Epidermal melanocyte (primary cell): ENCODE data around the gene EIF4A3.
"Not testable (repeated sequence)": the region's sequence is repeated elsewhere in the genome, so short reads cannot be mapped to it uniquely, and the experiment has no call there.

ENCODE experiments used
- DNase-seq: peaks from one replicate; pipeline ENCODE4 v3.0.0; 2011; ENCODE audit warnings: low spot score; ENCODE audit not compliant: insufficient read length

EIF4A3 gene

DNA sequence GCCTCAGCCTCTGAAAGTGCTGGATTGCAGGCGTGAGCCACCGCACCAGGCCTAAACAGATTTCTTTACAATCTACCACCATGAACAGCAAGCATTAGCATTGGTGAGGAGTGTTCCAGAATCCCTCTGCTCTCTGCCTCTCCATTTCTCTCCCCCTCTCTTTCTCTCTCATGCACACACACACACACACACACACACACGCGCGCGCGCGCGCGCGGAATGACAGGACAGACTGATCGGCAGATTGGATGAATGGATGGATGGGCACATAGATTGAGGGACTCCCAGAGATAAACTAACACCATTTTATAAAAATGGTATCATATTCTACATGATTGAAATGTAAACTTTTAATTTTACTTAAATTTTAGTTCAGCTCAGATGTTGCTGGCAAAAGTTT is 26.2 kb upstream of the EIF4A3 start:
- DNase-seq, result no peak

DNA sequence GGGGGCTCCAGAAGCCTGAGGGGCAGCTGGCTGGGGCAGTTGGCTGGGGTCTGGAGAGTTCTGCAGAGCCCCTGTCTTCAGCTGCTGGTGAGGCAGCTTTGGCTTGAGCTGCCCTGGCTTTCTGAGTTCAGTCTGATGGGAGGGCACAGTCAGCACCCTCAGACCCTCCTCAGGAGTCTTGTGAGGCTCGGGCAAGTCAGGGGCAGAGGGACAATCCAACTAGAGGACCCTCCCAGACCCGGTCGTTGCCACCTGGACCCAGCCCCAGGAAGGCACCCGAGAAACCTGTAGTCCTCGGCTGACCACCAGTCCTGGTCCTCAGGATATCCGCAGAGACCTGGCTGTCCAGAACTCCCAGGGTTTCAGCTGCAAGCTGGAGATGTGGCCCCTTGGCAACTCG is 24.8 kb upstream of the EIF4A3 start:
- DNase-seq, result no peak

DNA sequence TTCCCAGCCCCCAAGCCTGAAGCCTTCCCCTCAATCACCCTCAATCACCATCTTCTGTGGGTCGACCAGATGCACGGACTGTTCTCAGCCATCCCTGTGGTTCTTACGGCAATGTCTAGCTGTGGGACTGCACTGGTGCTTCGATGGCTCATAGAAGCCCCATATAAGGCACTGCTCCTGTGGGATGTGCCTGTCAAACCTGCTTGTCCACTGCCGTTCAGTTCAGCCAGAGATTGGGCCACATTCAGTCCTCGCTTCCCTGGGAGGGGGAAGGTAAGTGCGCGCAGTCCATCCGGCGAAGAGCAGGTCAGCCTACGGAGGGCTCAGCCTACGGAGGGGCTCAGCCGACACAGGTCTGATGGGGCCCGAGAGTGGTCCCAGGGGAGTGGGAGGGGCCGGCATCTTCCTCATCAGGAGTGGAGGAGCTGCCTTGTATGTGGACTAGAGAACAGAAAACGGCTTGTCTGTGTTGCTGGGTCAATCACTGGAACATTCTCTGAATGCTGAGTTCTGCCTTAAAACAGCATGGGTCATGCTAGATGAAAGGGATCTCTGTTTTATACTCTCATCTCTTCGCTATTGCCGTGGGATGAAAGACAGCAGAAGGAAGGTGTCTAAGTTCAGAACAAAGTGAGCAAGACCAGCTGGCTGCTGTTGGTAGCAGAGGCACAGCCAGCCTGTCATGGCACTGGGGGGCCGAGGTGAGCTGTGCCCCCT is 23.0 kb upstream of the EIF4A3 start, which contains the start of gene CARD14:
TSS of gene CARD14 (plus strand) at position 247 of the 717 bp plus-strand sequence. CDS start 11,409 bp downstream, outside the sequence.
- peak; percentile 83 for DNase-seq

DNA sequence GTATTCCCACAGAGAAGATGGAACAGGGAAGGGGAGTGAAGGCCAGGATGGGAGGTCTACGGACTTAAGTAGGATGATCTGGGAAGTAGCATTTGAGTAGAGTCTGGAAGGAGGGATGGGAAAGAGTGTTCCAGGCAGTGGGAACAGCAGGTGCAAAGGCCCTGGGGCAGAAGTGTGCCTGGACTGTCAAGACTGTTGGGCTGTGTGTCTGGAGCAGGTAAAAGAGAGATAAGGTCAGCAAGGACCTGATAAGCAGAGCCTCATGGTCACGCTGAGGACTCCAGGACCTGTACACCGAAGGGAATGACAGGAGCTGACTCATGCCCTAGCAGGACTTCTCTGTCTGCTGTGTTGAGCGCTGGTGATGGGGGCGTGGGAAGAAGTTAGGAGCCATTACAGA is 22.2 kb upstream of the EIF4A3 start:
- no peak for DNase-seq

DNA sequence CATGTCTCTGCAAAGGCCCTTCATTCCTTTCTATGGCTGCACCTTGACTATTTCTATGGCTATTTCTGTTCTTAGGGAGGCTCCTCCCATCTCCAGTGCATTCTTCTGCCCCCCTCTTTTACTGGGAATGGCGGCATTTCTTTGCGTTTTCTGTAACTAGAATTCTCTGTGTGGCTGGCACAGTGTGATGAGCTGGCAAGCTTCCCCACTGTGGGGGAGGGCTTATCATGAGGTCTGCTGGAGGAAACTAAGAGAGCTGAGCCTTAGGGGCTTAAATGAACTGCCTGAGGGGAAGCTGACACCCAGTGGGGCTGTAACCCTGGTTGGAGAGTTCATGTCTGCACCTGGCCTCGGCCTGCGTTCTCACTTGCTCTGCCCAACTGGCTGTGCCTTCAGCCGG is 21.4 kb upstream of the EIF4A3 start:
- DNase-seq, result no peak

DNA sequence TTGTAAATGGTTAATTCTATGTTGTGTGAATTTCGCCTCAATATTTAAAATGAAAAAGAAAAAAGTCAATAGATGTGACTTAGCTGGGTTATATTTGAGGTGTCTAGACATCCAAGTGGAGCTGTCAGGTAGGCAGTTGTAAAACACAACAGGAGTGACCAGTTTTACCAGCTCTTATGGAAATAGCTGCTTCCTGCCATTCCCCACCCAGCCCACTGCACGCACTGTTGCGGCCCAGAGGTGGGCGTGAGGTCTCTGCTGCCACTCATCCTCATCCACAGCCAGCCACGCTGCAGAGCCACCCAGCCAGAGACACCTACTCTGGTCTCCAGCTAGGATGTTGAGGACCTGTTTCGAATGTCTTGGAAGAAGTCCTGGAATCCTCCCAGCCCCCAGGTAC is 19.5 kb upstream of the EIF4A3 start:
- DNase-seq, result no peak

DNA sequence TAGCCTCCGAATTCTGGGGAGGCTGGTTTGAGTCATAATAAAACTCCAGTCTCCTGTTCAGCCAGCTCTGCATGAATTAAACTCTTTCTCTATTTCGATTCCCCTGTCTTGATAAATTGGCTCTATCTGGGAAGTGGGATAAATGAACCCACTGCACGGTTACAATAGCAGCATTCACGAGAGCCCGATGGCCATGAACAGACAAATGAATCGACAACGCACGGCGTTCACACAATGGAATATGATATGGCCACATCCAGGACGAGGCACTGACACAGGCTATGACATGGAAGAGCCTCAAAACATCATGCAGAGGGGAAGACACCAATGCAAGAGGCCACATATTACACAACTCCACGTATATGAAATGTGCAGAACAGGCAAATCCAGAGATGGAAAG is 17.3 kb upstream of the EIF4A3 start:
- DNase-seq, result no peak

DNA sequence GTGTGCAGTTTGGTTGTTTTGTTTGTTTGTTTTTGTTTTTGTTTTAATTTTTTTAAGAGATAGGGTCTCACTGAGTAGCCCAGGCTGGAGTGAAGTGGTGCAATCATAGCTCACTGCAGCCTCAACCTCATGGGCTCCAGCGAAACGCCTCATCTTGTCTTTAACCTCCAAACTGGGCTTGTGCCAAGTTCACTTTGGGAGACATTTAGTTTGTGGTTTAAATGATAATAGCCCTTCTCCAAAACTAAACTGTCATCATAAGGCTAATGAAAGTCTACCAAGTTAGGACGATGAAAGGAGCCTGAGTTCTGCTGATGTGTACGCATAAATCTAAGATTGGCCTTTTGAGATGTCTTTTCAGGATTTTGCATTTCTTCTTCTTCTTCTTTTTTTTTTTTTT is 16.4 kb upstream of the EIF4A3 start:
- no peak for DNase-seq

DNA sequence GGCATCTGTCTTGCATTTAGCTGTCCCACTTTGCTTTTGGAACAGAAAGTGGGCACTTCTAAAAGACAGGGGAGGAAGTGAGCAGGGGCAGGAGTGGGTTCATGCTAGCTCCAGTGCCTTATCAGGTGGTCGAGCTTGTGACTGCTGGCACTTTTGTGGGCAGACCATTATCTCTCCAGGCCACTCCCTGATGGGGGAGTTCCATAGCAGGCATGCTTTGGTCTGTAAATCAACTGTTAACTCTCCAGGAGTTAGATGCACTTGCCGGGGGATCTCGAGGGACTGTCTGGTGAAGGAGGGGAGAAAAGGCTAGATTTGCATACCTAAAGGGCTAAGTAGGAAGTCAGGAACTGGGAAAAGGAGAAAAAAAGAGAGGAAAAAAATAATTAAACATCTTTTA is 13.6 kb upstream of the EIF4A3 start:
- DNase-seq, result no peak

DNA sequence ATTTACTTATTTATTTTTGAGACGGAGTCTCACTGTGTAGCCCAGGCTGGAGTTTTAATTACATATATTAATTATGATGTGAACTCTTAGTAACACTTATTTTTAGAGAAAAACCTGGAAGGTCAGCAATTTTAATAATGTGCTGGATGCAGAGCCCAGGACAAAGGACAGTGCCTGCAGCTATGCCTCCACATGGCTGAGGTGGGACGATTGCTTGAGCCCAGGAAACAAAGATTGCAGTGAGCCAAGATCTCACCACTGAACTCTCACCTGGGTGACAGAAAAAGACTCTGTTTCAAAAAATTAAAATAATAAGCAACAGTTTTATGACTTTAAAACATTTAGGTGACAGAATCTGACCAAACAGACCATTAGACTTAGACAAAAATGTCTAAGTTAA is 11.9 kb upstream of the EIF4A3 start:
- DNase-seq, result no peak

DNA sequence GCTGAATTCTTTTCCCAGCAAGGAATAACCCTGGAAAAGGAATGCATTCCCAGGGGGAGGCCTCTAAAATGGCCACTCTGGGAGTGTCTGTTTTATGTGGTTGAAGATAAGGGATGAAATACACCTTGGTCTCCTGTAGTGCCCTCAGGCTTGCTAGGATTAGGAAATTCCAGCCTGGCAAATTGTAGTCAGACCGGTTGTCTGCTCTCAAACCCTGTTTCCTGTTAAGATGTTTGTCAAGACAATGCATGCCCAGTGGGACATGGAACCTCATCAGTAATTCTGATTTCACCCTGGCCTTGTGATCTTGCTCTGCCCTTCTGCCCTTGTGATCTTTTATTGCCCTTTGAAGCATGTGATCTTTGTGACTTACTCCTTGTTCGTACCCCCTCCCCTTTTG is 8.7 kb upstream of the EIF4A3 start:
- not testable (repeated sequence) for DNase-seq

DNA sequence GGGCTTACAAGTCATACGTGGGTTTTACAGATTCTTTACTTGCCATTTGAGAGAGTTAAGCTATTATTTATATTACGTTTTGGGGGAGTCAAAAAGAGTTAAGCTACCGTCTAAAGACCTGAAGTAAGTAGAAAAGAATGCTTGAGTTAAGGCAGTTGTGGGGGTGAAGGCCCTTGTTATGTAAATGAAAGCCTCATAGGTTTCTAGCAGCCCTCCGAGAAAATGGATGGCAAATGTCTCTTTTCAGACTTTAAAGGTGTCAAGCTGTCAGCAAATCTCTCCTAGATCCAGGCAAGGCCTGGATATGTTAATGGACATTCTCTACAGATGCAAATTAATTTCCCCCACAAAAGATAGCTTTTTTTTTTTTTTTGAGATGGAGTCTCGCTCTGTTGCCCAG is 7.2 kb upstream of the EIF4A3 start:
- no peak for DNase-seq

DNA sequence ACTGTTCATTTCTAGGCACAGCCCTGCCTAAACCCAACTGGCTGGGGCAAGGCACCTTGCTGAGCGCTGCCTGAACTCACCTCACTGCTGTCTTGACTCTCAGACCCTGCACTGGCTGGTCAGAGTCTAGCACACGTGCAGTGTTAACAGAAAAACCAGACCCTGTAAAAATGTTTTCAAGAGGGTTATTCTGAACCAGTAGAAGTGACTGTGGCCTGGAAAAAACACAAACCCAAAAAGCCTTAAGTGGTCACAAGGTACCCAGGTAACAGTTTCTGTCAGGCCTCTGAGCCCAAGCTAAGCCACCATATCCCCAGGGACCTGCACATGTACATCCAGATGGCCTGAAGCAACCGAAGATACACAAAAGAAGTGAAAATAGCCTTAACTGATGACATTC is 6.1 kb upstream of the EIF4A3 start:
- DNase-seq, result no peak

DNA sequence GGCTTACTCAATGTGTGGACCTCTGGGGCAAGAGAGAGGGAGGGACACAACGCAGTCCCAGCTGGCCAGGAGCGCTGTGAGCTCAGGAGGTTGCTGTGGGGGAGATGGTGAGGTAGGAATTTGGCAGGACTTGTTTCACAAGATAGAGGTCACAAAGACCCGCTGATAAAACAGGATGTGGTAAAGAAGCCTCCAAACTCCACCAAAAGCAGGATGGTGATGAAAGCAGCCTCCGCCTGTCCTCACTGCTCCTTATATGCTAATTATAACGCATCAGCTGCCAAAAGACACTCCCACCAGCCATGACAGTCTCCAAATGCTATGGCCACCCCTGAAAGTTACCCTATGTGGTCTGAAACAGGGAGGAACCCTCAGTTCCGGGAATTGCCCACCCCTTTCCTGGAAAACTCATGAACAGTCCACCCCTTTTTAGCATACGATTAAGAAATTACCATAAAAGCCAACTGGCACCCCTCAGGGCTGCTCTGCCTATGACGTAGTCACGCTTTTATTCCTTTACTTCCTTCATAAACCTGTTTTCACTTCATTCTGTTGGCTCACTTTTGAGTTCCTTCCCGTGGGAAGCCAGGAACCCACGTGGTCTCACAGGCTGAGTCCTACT is 5.3 kb upstream of the EIF4A3 start:
- no peak for DNase-seq

DNA sequence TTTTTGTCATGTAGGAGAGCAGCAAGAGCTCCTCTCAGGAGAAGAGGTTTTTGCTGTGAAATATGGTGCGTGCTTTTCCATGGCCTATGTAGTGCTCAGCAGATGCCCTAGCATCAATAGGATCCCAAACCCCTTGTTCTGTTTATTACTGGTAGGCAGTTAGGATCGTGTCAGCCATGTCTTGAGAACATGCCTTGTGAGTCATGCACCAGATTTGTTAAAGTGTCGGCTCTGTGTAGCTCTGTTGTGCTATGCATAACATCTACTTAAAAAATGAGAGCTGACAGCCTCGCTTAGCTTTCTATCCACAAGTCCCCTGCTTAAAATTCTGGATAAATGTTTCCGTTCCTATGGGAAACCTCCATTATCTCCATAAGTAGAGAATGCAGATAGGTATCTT is 4.4 kb upstream of the EIF4A3 start:
- no peak for DNase-seq

DNA sequence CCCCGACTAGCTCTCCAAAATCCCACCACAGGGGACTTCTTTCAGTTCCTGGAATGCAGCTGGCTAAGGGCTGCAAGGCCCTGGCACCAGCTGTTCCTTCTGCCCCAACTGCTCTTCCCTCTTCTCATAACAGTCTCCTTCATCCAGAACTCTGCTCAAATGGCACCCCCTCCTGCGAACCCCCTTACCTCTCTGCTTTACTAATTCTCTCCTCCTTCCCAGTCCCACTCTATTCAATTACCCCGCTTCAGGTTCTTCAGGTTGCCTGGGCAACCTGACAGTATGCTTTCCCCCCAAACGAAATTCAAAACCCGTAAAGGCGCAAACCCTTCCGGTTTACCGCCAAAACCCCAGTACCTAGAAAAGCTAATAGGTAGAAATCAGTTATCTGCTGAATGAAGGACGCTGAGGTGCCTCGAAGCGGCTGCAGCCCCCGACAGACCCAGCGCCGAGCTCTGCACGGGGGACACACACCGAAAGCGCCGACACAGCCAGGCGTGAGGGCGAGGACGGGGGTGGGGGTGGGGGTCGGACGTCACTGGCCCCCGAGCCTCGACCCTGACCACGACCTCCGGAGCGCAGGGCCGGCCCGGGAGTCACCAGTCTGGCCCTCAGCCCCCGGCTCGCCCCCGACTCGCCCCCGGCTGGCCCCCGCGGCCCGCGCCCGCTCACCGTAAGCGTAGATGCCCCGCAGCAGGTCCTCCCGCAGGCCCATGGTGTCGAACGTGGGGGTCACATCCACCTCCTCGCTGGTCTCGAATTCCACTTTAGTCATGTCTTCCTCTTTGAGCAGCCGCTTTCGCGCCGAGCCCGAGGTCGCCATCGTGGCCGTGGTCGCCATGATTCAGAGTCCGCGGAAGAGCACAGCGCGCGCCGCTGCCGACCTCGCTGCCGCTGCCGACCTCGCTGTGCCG is 550 bp downstream of the EIF4A3 start:
- DNase-seq, result peak; percentile 48

DNA sequence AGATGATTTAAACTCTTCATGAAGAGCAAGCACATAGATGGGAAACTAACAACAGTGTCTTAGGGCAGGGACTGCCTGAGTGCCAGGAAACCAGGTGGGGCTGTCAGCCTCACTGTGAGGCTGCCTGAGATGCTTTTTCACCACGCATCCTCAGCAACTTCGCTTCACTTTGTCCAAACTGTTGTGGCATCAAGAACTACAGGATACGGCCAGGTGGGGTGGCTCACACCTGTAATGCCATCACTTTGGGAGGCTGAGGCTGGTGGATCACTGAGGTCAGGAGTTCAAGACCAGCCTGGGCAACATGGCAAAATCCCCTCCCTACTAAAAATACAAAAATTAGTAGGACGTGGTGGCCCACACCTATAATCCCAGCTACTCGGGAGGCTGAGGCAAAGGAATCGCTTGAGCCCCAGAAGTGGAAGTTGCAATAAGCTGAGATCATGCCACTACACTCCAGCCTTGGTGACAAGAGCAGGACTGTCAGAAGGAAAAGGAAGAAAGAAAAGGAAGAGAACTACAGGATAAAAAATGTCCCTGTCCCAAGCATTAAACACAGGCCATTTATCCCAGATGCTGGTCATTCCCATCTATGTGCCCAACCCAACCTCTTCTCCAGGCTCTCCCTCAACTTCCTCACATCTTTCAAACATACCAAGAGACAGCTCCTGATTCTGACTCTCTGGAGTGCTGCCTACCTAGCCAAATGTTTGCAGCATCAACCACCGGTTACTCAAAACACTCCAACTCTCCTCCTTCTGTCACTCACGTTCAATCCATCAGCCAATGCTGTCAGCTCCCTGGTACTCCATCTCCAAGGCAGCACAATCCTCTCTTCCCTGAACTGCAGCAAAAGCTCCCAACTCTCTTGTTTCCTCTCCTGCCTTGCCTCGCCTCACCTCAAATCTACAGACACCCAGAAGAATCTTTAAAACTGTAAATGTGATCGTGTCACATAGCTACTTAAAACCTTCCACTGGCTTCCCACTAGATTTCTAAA is 1.6 kb downstream of the EIF4A3 start:
- DNase-seq, result no peak

DNA sequence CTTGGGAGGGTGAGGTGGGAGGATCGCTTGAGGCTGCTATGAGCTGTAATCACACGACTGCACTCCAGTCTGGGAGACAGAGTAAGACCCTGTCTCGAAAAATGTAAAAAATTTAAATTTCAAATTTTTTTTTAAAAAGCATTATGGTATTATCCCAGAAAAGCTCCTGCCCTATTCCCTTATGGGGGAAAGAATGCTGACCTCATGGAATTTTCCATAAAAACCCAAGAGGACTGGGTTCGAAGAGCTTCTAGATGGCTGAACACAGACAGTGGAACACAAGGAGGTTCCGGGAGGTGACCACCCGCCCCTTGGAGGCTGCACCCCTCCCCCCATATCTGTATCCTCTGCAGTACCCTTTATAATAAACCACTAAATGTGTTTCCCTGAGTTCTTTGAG is 4.0 kb downstream of the EIF4A3 start:
- DNase-seq, result no peak

DNA sequence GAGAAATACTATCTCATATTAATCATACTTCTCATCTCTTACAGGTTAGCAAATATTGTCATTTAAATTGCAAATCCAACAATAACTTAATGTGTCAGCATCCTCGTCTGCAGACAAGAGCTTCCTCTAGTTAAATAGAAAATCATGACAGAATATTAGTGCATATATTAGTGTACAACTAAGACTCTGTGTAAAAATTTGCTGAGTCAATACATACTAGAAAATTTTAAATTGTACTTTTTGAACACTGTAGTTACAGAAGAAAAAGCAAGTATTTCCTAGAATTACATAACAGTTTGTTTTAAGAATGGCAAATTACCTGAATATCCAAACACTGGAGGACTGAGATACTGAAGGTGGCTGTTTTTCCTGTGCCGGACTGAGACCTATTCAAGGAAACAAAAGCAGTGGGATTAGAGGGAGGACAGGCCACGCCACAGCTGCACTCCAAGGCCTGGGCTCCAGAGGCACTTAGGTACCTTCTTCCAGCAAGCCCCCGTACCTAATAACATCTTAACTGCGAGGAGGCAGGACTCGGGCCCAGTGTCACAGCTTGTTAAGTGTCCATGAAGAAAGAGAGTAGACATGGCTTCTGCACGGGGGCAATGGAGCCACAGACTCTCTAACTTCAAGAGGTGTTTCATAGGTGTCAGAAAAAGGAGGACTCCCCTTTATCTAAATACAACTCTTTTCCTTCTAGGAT is 5.3 kb downstream of the EIF4A3 start:
- DNase-seq, result no peak

DNA sequence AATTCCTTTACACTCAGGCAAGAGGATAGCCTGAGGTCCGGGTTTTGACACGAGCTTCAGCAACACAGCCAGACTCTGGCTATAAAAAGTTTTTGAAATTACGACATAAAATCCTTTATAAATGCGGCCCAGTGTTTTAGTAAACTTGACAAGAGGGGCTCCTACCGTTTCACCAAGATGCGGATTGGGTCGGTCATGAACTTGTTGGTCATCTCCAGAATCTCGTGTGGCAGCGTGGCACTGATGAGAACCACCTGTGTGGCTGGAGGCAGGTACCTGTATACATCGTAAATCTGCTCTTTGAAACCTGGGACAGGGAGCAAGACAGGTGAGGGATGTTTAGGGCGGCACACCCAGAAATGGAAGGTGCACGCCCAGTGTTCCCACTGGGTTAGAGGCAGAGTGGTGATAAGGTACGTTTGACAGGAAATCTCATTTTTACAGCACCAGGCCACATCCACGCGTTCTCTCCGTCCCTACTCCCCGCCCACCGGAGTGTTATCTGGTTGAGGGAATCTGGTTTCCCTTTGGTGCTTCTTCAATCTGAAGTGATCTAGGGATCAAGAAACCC is 8.0 kb downstream of the EIF4A3 start:
- DNase-seq, result no peak
